ENCODE results near the gene FAM124B. TPM values are rescaled to one million over a fixed set of nuclear protein-coding genes. Genes with fewer than 3 reads are reported as not detected.
A peak's percentile ranks its signal among the peaks of the same experiment; 100 is the strongest.

FAM124B gene
- total RNA-seq, 1 donor = under 0.01 TPM

GRCh38 chr2:224360801-224361251 lies 41.1 kb downstream of the FAM124B start:
- TF ChIP-seq, protein P1, sequence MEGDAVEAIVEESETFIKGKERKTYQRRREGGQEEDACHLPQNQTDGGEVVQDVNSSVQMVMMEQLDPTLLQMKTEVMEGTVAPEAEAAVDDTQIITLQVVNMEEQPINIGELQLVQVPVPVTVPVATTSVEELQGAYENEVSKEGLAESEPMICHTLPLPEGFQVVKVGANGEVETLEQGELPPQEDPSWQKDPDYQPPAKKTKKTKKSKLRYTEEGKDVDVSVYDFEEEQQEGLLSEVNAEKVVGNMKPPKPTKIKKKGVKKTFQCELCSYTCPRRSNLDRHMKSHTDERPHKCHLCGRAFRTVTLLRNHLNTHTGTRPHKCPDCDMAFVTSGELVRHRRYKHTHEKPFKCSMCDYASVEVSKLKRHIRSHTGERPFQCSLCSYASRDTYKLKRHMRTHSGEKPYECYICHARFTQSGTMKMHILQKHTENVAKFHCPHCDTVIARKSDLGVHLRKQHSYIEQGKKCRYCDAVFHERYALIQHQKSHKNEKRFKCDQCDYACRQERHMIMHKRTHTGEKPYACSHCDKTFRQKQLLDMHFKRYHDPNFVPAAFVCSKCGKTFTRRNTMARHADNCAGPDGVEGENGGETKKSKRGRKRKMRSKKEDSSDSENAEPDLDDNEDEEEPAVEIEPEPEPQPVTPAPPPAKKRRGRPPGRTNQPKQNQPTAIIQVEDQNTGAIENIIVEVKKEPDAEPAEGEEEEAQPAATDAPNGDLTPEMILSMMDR (IDR thresholded peaks at IDR 0.05; ENCODE audit: insufficient read depth, low read depth, low read length) = no peak
- no peak for DNase-seq (ENCODE audit: low read depth)
- no peak overlapping the region for H3K4me3 ChIP-seq (ENCODE audit: low read depth, low read length)

DNA sequence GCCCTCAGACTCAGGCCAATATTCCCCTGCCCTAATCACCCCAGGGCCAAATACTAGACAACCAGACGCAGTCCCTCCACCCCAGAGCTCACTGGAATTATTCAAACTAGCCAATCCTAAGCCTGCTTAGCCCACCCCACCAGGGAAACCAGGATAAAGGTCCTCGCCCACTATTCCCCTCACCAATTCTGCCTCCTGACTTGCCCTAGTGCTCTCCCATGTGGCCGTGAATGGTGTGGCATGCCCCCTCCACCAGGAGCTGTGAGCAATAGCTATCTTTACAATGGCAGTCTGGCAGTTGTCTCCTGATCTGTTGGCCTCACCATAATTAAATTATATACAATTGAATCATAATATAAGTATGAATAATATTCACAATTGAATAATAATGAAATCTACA lies 42.3 kb downstream of the FAM124B start:
- DNase-seq (ENCODE audit: low read depth) = peak; percentile 12

DNA sequence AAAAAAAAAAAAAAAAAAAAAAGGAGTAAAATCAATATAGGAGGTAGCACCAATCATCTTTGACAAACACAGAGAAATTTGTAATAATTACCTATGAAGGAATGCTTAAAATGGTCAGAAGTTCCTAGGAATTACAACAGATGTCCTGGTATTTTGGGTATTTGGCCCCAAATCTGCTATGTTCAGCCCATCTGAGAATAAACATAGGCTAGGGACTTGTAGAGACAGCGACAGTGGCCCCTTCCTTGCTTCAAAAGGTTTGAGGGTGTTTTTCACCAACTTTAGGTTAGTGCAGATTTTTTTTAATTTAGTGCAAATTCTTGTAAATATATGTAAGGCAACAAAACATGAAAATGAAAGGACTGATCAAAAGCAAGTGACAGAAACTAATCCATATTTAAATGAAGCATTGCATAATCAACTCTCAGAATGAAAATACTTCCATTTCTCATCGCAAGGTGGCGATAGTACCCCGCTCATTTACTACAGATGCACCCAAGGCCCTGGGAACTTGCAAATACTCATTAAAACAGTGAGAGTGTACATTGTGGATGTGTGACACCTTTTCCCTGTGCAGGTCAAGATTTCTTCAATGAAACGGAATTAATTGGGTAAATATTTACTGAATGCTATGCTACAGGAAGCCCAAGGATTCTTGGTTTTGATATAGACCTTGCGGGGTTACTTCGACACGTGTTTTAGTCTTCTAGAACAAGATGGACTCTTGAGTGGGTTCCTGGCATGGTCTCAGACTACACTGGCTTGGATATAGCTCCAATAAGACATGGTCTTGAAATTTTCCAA lies 44.6 kb downstream of the FAM124B start:
- DNase-seq (ENCODE audit: low read depth) = peak; percentile 76
- no peak overlapping the region for H3K4me3 ChIP-seq (ENCODE audit: low read depth, low read length)
- TF ChIP-seq, protein P1 (IDR thresholded peaks at IDR 0.05; ENCODE audit: insufficient read depth, low read depth, low read length) = peak; percentile 75

More for the DNA sequence above, 42.3 kb downstream of the FAM124B start:
- no peak overlapping the region for H3K4me3 ChIP-seq (ENCODE audit: low read depth, low read length)
- TF ChIP-seq, protein P1 (IDR thresholded peaks at IDR 0.05; ENCODE audit: insufficient read depth, low read depth, low read length) = peak; percentile 56

- no peak overlapping the region for H3K4me3 ChIP-seq (ENCODE audit: low read depth, low read length)
- TF ChIP-seq, protein P1 (IDR thresholded peaks at IDR 0.05; ENCODE audit: insufficient read depth, low read depth, low read length) = no peak
- DNase-seq (ENCODE audit: low read depth) = peak; percentile 13
These were observed 47.2 kb downstream of the FAM124B start for GRCh38 chr2:224354632-224355211.

GRCh38 chr2:224350703-224351102 lies 51.2 kb downstream of the FAM124B start:
- TF ChIP-seq, protein P1 (IDR thresholded peaks at IDR 0.05; ENCODE audit: insufficient read depth, low read depth, low read length) = no peak
- DNase-seq (ENCODE audit: low read depth) = peak; percentile 37
- no peak overlapping the region for H3K4me3 ChIP-seq (ENCODE audit: low read depth, low read length)

DNA sequence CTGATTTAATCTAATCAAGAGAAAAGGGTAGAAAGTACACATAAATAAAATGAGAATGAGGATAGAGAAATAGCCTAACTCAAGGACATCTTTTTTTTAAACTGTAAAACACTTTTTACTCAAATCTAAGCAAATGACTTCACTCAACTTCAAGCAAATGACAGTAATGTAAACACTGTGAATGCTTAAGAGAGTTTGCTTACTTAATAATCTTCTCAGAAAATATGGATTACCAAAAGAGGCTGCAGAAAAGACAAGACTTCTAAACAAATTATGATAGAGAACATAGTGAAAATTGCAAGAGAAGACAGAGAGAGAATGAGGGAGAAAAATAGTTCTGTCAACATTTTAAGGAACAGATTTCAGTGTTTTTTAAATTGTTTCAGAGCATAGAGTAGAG lies 52.5 kb downstream of the FAM124B start:
- TF ChIP-seq, protein P1 (IDR thresholded peaks at IDR 0.05; ENCODE audit: insufficient read depth, low read depth, low read length) = no peak
- no peak overlapping the region for H3K4me3 ChIP-seq (ENCODE audit: low read depth, low read length)
- peak; percentile 48 for DNase-seq (ENCODE audit: low read depth)

Measured in fibroblast of villous mesenchyme (primary cell).